SK-N-DZ (cell line): ENCODE results near the gene MARCHF2.

Experiments used
- DNase-seq: peaks from one replicate; pipeline ENCODE4 v3.0.0-alpha.2; 2015; ENCODE audit warnings: low spot score

Gene MARCHF2

GRCh38 chr19:8387688-8388611 is 25.2 kb upstream of the MARCHF2 start:
- no peak for DNase-seq

DNA sequence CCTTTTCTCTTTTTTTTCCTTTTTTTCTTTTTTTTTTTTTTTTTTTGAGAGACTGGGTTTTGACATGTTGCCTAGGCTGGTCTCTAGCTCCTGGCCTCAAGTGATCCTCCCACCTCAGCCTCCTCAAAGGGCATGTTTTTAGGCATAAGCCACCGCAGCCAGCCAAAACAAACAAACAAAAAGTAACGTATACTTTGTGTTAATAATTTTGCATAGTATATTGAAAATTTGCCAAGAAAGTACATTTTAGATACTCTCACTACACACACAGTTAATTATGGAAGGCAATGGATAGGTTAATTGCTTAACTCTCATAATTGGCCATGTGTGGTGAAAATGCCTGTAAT is 24.5 kb upstream of the MARCHF2 start:
- DNase-seq, result no peak

DNA sequence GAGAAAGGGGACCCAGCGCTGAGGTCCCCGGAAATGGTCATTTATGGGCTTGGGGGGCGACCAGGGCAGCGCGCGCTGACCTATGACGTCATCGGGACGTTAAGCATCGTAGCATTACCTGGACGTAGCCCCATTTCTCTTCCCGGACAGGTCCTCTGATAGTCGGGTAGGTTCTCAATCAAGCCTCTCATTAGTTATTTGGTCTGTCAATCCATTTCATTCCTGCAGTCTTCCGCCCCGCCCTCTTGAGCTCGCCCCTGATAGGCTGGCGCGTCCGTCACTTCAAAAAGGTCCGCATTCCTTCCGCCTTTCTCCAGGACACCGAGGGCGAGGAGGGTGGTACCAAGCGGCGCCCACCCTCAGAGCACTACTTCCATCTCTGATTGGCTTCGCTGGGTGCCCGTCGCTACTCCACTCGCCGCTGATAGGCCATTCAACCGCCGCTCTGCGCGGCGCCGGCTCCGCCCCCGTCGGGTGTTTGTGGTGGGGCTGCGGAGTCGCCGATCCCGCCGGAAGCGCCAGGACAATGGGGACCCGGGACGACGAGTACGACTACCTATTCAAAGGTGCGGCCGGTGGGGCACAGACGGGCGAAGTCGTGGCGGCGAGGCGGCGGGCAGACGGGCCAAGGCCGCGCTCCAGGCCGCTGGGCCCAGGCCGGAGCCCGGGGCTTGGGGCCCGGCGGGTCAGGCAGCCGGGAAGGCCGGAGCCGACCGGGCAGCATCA is 23.1 kb upstream of the MARCHF2 start, which contains the start of gene RAB11B:
RAB11B (plus strand) TSS at position 470 of the 726 bp plus-strand sequence; CDS start at position 527, 57 bp downstream.
- DNase-seq, result peak; percentile 100

- peak; percentile 84 for DNase-seq
These were observed 22.5 kb upstream of the MARCHF2 start for GRCh38 chr19:8390617-8390981.

- DNase-seq, result no peak
These were observed 21.7 kb upstream of the MARCHF2 start for GRCh38 chr19:8391198-8392016.

DNA sequence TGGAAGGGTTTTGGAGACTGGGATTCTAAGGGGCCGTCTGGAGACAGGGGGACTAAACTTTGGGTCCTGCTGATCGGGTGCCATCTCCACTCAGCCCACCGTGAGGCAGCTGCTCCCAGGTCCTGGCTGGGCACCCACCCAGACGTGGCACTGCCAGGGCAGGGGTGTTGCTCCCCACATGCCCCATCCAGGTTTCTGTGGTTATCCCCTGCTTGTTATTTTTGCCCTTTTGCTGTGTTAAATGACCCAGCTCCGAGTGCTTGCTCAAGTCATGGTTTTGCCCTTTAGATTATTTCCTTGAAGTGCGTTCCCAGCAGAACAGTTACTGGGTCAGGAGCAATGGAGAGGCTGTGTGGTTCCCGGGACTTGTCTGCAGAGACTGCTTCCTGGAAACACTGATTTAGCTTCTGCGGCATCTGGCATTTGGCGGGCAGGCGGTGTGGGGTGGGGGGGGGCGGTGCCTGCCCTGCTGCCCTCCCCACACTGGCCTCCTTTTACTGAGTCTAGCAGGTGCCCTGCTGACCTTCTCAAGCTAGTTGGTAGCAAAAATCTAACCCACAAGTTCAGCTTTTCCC is 21.0 kb upstream of the MARCHF2 start:
- no peak for DNase-seq

DNA sequence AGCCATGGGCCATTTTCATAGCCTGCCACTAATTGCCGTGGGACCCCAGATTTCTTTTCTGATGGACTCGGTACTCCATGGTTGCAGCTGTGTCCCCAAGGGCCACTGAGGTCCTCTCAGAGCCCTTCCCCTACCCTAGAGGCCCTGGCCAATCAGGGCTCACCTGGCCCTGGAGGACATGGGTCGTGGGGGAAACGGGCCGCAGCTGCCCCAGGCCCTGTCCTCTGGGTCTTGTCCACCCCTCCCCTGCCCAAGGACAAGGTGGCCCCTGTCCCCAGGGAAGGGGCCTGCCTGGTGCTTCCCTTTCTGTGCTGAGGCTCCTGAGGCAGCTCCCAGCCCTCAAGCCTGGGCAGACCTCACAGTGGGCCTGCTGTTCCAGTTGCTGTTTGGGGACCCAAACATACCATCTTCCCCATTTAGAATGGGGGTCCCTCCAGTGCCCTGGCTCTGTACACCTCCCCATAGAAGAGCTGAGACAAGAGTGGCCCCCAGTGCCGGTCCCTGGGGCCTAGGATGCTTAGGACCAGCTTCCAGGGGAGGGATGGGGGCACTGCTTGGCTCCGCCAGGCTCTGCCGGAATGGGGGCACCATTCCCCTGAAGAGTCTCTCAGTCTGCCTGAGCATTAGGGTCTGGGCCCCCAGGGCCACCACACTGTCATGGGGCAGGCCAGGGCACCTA is 19.8 kb upstream of the MARCHF2 start:
- no peak for DNase-seq

DNA sequence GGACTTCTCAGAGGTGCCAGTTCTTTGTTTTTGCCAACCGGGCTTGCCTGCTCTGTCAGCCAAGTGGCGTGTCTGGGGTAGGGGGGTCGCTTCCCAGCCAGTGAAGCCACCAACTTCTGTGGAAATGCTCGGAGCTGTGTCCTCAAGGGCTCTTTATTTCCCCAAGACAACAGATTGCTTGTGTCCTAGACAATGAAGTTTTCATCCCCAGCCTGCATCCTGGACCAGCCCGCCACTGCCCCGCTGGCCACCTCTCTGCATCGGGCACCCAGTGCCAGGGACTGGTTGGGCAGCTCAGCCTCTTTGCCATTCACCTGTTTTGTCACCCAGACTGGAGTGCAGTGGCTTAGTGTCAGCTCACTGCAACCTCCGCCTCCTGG is 19.2 kb upstream of the MARCHF2 start:
- DNase-seq, result no peak

- no peak for DNase-seq
These were observed 17.5 kb upstream of the MARCHF2 start for GRCh38 chr19:8395621-8396082.

DNA sequence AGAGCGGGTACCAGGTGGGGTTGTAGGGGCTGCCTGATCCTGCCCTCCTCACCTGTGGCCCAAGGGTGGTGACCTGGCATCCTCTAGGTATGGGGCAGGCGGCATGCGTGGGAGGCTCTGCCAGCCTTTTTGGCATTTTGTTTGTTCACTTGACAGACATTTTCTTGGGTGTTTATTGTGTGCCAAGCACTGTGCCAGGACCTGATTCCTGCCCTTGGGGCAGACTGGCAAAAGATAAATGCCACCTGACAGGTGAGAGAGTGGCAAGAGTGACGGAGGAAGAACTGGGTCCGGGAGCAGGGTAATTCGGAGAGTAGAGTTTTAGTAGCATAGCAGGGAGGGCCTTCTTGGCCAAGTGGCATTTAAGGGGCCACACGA is 16.9 kb upstream of the MARCHF2 start:
- DNase-seq, result no peak

- no peak for DNase-seq
These were observed 16.4 kb upstream of the MARCHF2 start for GRCh38 chr19:8396563-8397203.

- no peak for DNase-seq
These were observed 15.8 kb upstream of the MARCHF2 start for GRCh38 chr19:8397271-8397670.

DNA sequence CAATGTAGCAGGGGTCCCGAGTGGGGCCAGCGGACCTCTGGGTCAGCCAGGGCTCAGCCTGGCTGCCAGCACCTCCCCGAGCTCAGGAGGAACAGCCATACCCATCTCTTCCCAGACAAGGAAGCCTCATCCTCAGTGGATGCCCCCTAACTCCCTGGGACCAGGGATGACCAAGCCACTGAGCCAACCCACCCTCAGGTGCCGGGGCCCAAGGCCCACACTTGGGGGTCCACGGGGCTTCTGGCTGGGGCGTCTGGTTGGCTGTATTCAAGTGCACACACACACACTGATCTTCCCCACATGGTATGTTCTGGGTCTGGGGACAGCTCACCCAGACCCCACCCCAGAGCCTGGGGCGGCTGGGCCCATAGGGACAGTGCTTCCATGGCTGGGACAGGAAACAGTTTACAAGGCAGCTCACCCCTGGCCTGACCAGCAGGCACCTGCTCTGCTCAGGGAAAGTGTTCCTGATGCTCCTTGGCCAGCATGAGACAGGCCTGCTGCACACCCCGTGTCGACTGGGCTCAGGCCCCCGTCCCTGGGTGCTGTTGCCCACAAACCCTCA is 15.3 kb upstream of the MARCHF2 start:
- no peak for DNase-seq

GRCh38 chr19:8398311-8398771 is 14.8 kb upstream of the MARCHF2 start:
- DNase-seq, result no peak

DNA sequence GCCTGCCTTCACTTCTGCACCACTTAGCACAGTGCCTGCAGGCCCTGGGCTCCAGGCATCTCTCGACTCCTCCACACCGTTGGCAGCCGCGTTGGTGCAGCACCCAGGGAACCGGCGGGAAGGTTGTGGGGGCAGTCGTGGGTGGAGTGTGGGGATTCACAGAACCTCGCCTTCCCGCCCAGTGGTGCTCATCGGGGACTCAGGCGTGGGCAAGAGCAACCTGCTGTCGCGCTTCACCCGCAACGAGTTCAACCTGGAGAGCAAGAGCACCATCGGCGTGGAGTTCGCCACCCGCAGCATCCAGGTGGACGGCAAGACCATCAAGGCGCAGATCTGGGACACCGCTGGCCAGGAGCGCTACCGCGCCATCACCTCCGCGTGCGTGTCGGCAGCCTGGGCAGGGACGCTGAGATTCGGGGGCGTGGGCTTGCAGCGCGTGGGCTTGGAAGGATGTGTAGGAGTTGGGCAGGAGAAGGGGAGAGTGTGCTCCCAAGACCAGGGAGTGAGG is 13.4 kb upstream of the MARCHF2 start:
- no peak for DNase-seq

- DNase-seq, result no peak
These were observed 11.1 kb upstream of the MARCHF2 start for GRCh38 chr19:8401981-8402411.

GRCh38 chr19:8403098-8403819 is 9.8 kb upstream of the MARCHF2 start:
- DNase-seq, result no peak

GRCh38 chr19:8403820-8404109 is 9.3 kb upstream of the MARCHF2 start:
- DNase-seq, result no peak

- no peak for DNase-seq
These were observed 8.5 kb upstream of the MARCHF2 start for GRCh38 chr19:8404391-8405151.
